HG02870 (cell line): ENCODE data around the gene PXMP4.

Source experiments
- ATAC-seq: cut with Tn5 transposase; IDR thresholded peaks from one replicate; pipeline ENCODE4 v1.9.1; 2021; ENCODE audit warnings: mild to moderate bottlenecking, moderate library complexity; ENCODE audit not compliant: unreplicated experiment

Gene PXMP4

DNA sequence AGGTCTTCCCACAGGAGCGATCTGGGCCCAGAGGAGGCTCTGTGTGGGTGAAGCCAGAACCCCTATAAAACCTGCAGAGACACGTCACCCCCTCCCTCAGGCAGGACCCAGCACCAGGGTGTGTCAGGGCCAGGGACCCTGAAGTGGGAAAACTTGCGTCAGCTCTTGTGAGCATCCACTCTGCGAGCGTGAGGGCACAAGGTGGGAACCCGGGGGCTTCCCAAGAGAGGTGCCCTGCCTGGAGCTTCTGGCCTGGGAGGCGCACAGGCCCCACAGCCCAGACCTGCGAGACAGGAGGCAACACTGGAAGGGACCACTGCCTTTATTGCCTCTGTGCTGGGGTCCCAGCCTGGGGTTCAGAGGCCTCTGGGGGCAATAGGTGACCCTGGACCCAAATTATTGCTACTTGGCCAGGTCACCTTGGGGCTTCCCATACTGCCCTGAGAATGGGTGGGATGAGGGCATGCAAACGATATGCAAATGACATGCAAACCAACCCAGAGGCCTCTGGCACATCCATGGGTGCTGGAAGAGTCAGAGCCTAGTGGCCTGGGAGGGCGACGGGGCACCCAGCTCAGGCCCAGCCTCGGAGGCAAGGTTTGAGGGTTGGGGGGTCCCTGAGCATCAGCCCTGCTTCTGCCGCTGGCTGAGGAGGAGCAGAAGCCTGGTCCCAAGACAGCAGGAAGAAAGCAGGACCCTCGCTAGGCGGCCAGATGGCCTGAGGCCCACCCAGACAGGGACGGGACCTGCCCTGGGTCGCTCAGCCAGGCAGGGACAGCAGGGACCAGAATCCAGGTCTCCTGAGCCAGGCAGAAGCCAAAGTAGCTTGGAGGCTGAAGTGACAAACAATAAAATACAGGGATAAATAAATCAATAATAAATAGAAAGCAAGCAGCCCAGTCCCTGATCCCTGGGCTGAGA is 63.1 kb downstream of the PXMP4 start:
- no peak for ATAC-seq

DNA sequence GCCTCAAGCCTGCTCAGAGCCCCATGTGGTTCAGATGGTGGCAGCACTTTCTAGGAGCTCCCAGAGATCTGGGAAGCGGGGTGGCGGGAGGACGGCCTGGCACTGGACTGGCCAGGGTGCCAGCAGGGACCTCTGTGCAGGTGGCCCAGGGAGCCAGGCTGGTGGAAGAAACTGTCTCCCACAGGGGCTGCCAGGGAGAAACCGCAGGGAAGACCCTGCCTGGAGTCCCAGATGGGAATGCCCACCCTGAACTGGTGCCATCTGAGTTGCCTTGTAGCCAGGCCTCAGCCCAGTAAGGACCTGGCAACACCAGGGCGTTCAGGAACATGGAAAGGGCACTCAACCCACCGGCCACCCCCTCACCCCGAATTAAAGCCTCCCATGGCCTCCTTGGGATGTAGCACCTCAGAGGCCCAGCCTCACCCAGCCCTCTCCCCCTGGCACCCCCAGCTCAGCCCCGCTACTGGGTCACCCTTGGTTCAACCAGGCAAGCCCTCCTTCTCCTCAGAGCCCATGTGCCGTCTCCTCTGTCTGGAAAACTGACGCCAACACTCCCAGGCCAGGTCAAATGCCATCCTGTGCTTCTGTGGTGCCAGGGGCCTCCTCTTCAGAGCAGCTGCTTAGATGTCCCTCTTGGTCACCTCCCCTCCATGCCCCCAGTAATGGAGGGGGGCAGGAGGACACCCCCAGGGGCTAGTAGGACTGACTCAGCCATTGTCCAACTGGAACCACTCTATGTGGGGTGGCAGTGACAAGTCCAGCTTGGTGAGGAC is 63.9 kb downstream of the PXMP4 start:
- no peak for ATAC-seq

DNA sequence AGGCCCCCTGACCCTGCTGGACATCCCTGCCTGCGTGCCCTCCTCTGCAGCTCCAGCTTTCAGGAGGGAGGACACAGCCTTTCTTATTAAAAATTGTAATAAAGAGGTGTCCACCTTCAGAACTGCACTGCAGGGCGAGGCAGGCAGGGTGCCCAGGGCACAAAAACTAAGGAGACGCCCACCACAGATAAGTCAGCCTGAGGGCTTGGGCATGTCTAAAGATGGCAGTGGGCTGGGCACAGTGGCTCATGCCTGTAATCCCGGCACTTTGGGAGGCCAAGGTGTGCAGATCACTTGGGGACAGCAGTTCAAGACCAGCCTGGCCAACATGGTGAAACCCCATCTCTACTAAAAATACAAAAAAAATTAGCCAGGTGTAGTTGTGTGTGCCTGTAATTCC is 64.9 kb downstream of the PXMP4 start:
- no peak for ATAC-seq

DNA sequence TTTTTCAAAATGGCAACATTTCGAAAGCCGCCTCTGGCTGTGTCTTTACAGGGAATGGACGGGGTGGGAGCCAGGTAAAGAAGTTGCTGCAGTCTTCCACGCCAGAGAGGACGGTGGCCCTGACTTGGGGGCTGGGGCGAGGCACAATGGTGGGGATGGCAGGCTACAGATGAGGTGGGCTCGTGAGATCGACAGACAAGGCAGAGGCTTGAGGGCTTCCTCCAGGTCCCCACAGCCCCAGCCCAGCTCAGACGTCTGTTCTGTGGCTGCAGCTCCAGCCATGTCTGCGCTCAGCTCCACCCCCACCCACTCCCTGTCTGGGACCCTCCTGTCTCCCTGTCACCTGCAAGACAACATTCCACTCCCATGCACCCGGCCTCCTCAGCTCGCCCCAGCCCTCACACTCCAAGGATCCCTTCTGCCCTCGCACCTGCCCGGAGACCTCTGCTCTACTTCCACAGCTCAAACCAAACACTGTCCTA is 65.4 kb downstream of the PXMP4 start:
- no peak for ATAC-seq

DNA sequence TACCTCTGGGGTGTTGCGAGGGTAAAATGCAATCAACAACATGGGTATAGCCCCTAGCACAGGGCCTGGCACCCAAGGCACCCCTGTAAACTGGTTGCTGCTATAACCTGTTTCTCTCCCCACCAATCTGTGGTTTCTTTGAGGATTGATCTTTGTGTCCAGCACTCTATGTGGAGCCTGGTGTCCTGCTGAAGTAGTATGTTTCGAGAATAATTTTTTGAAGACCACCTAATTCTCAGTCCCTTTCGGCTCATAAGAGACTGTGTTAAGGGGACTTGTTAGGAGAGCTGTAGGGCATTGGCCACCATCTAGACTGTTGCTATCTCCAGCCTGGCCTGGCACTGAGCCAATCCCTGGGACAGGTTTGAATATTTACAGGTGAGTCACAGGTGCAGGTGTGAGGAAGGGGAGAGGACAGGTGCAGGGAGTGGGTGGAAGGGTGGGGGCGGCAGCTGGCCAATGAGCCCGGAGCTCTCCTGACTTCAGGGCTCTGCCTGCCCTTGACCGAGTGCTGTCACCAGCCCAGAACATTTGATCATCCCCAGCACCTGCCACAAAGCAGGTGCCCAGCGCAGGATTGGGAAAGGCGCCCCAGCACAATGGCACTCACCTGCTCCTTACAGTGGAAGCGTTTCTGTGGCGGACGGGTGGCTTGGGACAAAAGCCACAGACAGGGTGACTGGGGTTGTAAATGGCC is 66.1 kb downstream of the PXMP4 start:
- no peak for ATAC-seq

DNA sequence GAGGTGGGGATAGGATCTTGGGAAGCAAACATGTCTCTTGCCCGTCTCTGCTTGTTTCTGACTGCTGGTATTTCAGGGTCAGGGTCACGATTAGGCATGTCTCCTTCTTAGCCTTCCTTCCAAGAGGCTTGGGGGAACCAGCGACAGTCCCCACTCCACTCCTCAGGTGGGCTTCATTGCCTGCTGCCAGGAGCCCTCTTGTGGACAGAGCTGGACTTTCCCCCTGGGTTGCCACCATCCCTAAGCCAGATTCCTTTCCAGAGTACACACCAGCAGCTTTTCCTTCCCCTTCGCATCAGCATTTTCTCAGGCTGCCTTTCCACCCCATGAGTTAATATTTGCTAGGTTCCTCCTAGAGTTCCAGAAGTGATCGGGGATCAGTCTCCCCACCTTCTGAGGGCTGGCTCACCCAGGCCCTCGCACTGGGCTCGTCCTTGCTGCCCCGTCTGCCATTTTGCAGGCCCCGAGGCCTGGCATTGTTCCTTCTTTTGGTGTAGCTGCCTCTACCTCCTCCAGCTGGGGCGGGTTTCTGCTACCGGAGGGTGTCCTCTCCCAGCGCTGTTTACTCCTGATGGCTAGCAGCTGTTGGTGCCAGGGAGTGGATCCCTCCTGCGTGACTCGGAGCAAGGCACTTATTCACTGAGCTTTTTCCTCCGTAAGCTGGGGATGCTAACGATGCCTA is 66.8 kb downstream of the PXMP4 start:
- ATAC-seq: no peak
